ENCODE measurements around the gene CTBP2. TPM values are rescaled to one million over a fixed set of nuclear protein-coding genes. Genes with fewer than 3 reads are reported as not detected.

Gene CTBP2
- total and polyA plus RNA-seq, 10 of the 15 experiments (the other 5 are each of a cell fraction or from before 2014, with no cell fraction given), result 0.02 to 0.72 (median 0.06) TPM; not detected in 2

- DNase-seq (ENCODE audit: low read depth, low spot score) (no peak), ATAC-seq (no peak), FAIRE-seq (no peak)
- H4K20me1 ChIP-seq (ENCODE audit: control insufficient read depth, insufficient read depth), result no peaks in the 10 kb centered on the region
- ChIA-PET SMC1A (ENCODE audit: uncharacterized antibody, unreplicated experiment) (no interaction called here), RAD21 (ENCODE audit: unreplicated experiment) (no interaction called here), POLR2A (no interaction called here), CTCF (no interaction called here)
- no peak overlapping the region for H3K9ac ChIP-seq (ENCODE audit: control insufficient read depth, insufficient read depth, low read length)
- H3K4me1 ChIP-seq (ENCODE audit: control insufficient read depth, insufficient read depth, low read length), result no peaks in the 10 kb centered on the region
- TF ChIP-seq SMARCA5 (IDR thresholded peaks at IDR 0.05), result no peak
- TF ChIP-seq ATF7 (IDR thresholded peaks at IDR 0.05; ENCODE audit: low read depth), result no peak
- TF ChIP-seq ZZZ3 (IDR thresholded peaks at IDR 0.05; ENCODE audit: control insufficient read depth, insufficient read length, low read depth), result no peak
- TF ChIP-seq MEF2A (IDR thresholded peaks at IDR 0.05; ENCODE audit: insufficient read depth, low read depth, low read length), result no peak
- TF ChIP-seq EZH2 (IDR thresholded peaks at IDR 0.05; ENCODE audit: borderline replicate concordance, control insufficient read depth, low read depth, low read length), result no peak
- no peak for TF ChIP-seq SIX5 (IDR thresholded peaks at IDR 0.05; ENCODE audit: low read depth, low read length, severe bottlenecking)
- TF ChIP-seq JUNB (IDR thresholded peaks at IDR 0.05), result no peak
- TF ChIP-seq BRCA1 (IDR thresholded peaks at IDR 0.05; ENCODE audit: low read depth, low read length), result no peak
- TF ChIP-seq ZBTB33 (IDR thresholded peaks at IDR 0.05), result no peak
- TF ChIP-seq ZBTB4 (CRISPR knock-in tag; IDR thresholded peaks at IDR 0.05), result no peak
- no peak for TF ChIP-seq RAD21 (IDR thresholded peaks at IDR 0.05; ENCODE audit: insufficient read depth, low read depth, low read length)
- no peak for TF ChIP-seq MLLT1 (IDR thresholded peaks at IDR 0.05)
- H3K4me2 ChIP-seq (ENCODE audit: control insufficient read depth, insufficient read depth), result no peak overlapping the region
- in situ Hi-C loops (cut with MboI) (no loop called here), intact Hi-C loops (cut with micrococcal nuclease; ENCODE audit: unreplicated experiment) (no loop called here)
- WGBS (ENCODE audit: insufficient coverage, insufficient replicate concordance, low lambda C conversion rate, missing lambda C conversion rate), result 3% methylated on average over 12 of the region's 12 CpGs
- H3K27me3 ChIP-seq (replicated peaks in 1 of 2; ENCODE audit: control insufficient read depth in 2 of 2, insufficient read depth in 2 of 2, low read length in 1 of 2), result peaks cover 0 to 3% of the 10 kb centered on the region in 2 experiments; a peak in 3 of 4 replicates
- H3K36me3 ChIP-seq (ENCODE audit: control insufficient read depth in 2 of 2, insufficient read depth in 2 of 2, low read length in 1 of 2), result no peaks in the 10 kb centered on the region
- H3K9me3 ChIP-seq (replicated peaks; ENCODE audit: control insufficient read depth, insufficient read depth, low read length), result no peaks in the 10 kb centered on the region; the same call in 2 of the 3 replicates
- H3K79me2 ChIP-seq (ENCODE audit: control insufficient read depth, insufficient read depth, low read length), result no peaks in the 10 kb centered on the region
- no peak overlapping the region; the same call in 1 of the 2 replicates for H3K4me3 ChIP-seq
- no TSS peak for BruUV-seq (replicated peaks)
- H3K27ac ChIP-seq (ENCODE audit: control insufficient read depth, insufficient read depth), result no peak overlapping the region
- no peak overlapping the region for H2AFZ ChIP-seq (ENCODE audit: control insufficient read depth, low read depth, low read length)
Measured at GRCh38 chr10:125025341-125025740, 135.0 kb downstream of the CTBP2 start.

All from GM12878 (cell line).